Lung (tissue), 12 donors: ENCODE measurements around the gene INO80C. TPM values are rescaled to one million over a fixed set of nuclear protein-coding genes. Genes with fewer than 3 reads are reported as not detected.

Experiments
- ATAC-seq: fragments of 200-7000 bp; cut with Tn5 transposase; one replicate; pipeline ENCODE4 v1.9.1; 2020; ENCODE audit warnings: moderate number of reproducible peaks; ENCODE audit not compliant: insufficient read depth, low FRiP score
- DNase-seq, 3 donors: peaks; one replicate each; pipeline ENCODE4 v3.0.0-alpha.2; 2013 to 2017
- H3K27ac ChIP-seq, 2 donors: one replicate each; pipeline ENCODE4 v1.5.1; 2013; ENCODE audit warnings: mild to moderate bottlenecking in 2 of 2, moderate library complexity in 2 of 2, control low read depth in 1 of 2, inconsistent platforms in 1 of 2, low read depth in 1 of 2, low read length in 1 of 2
- H3K27me3 ChIP-seq, 3 donors: one replicate each; pipeline ENCODE4 v1.5.1; 2013; ENCODE audit warnings: low read length in 2 of 3; ENCODE audit not compliant: control insufficient read depth in 3 of 3, insufficient read depth in 3 of 3
- H3K36me3 ChIP-seq, 4 donors: one replicate each; pipeline ENCODE4 v1.5.1; 2013; ENCODE audit warnings: low read length in 4 of 4, mild to moderate bottlenecking in 1 of 4, moderate library complexity in 1 of 4; ENCODE audit not compliant: control insufficient read depth in 4 of 4, insufficient read depth in 4 of 4
- H3K4me1 ChIP-seq, 5 donors: one replicate each; pipeline ENCODE4 v1.5.1; 2013; ENCODE audit warnings: low read length in 5 of 5, mild to moderate bottlenecking in 2 of 5, moderate library complexity in 1 of 5; ENCODE audit not compliant: control insufficient read depth in 5 of 5, insufficient read depth in 5 of 5
- H3K4me3 ChIP-seq: one replicate; pipeline ENCODE4 v1.5.1; 2013; ENCODE audit warnings: mild to moderate bottlenecking, control low read depth, moderate library complexity
- H3K9ac ChIP-seq, 2 donors: one replicate each; pipeline ENCODE4 v1.5.1; 2013; ENCODE audit warnings: low read length in 2 of 2, control low read depth in 1 of 2; ENCODE audit not compliant: insufficient read depth in 1 of 2
- H3K9me3 ChIP-seq, 4 donors: one replicate each; pipeline ENCODE4 v1.5.1; 2013; ENCODE audit warnings: low read length in 3 of 4, mild to moderate bottlenecking in 1 of 4, moderate library complexity in 1 of 4; ENCODE audit not compliant: control insufficient read depth in 4 of 4, insufficient read depth in 3 of 4
- CTCF ChIP-seq: IDR thresholded peaks from 2 replicates; pipeline ENCODE4 v1.5.1; 2012; ENCODE audit warnings: mild to moderate bottlenecking; ENCODE audit errors: control extremely low read depth, extremely low read depth
- WGBS, 2 donors: extraction: QIAGEN DNeasy Blood & Tissue Kit; methylation state at CpG; one replicate each; pipeline ENCODE4 v1.1.7; 2013; 5-methylcytosine and 5-hydroxymethylcytosine counted together
- polyA plus RNA-seq, 2 donors: library from polyadenylated mRNA; stranded (reverse); fragments of 200-250 nt; gene quantifications; one replicate each; pipeline ENCODE4 v1.2.1, GENCODE V29; 2013
- total RNA-seq, 2 donors: library from RNA; depleted of rRNA in 1 of 2; stranded (reverse); fragments of >200 nt in 1 of 2; gene quantifications; one replicate each; pipeline ENCODE4 v1.2.1, GENCODE V29; 2014 to 2021
- donor health status: control.
- donor health status: control.
- donor health status: Bipolar disorder and iron deficiency.
- donor health status: healthy.
- donor health status: DM: yes; HTN: yes; CAD: no.

The INO80C gene
- total and polyA plus RNA-seq, 4 donors = 26.7 to 35.6 (median 31.5) TPM

GRCh38 chr18:35521133-35521532 lies 23.4 kb upstream of the INO80C start:
- Histone ChIP-seq H3K27me3 (no peaks in the 10 kb centered on the region), H3K9me3 (no peaks in the 10 kb centered on the region), H3K4me1 (peaks cover 0 to 13% (median 6%) of the 10 kb centered on the region in 5 donors), H3K4me3 (no peak overlapping the region), H3K27ac (no peak overlapping the region), H3K36me3 (no peaks in the 10 kb centered on the region), H3K9ac (no peak overlapping the region)
- DNase-seq (no peak), ATAC-seq (no peak)
- WGBS, 2 donors = 93 to 96% methylated on average over 5 of the region's 5 CpGs
- TF ChIP-seq CTCF = no peak

GRCh38 chr18:35519148-35519899 lies 21.6 kb upstream of the INO80C start:
- Histone ChIP-seq H3K4me1 (peaks cover 0 to 10% (median 5%) of the 10 kb centered on the region in 5 donors), H3K9ac (no peak overlapping the region), H3K36me3 (no peaks in the 10 kb centered on the region), H3K4me3 (no peak overlapping the region), H3K27ac (no peak overlapping the region), H3K27me3 (no peaks in the 10 kb centered on the region), H3K9me3 (no peaks in the 10 kb centered on the region)
- WGBS, 2 donors = 70 to 79% methylated on average over 7 of the region's 7 CpGs
- TF ChIP-seq CTCF = no peak
- ATAC-seq (no peak), DNase-seq (no peak)

- ATAC-seq (no peak), DNase-seq (no peak)
- H3K9me3 ChIP-seq = no peaks in the 10 kb centered on the region
- H3K4me1 ChIP-seq = peaks cover 0 to 10% (median 5%) of the 10 kb centered on the region in 5 donors
- H3K27ac ChIP-seq = no peak overlapping the region
- no peak overlapping the region for H3K9ac ChIP-seq
- WGBS, 2 donors = 90 to 98% methylated on average over 2 of the region's 2 CpGs
- H3K4me3 ChIP-seq = no peak overlapping the region
- no peak for TF ChIP-seq CTCF
- no peaks in the 10 kb centered on the region for H3K36me3 ChIP-seq
- no peaks in the 10 kb centered on the region for H3K27me3 ChIP-seq
These were observed 20.0 kb upstream of the INO80C start for GRCh38 chr18:35517715-35518114.

GRCh38 chr18:35516789-35517188 lies 19.0 kb upstream of the INO80C start:
- DNase-seq (no peak), ATAC-seq (no peak)
- Histone ChIP-seq H3K4me3 (no peak overlapping the region), H3K36me3 (no peaks in the 10 kb centered on the region), H3K9me3 (no peaks in the 10 kb centered on the region), H3K4me1 (peaks cover 0 to 10% (median 5%) of the 10 kb centered on the region in 5 donors), H3K27ac (no peak overlapping the region), H3K9ac (no peak overlapping the region), H3K27me3 (no peaks in the 10 kb centered on the region)
- WGBS, 2 donors = 64 to 69% methylated on average over 3 of the region's 3 CpGs
- TF ChIP-seq CTCF = no peak
